HG03521 (cell line): ENCODE data around the gene RALA.

Experiments used
- ATAC-seq: cut with Tn5 transposase; IDR thresholded peaks from one replicate; pipeline ENCODE4 v1.9.1; 2021; ENCODE audit warnings: mild to moderate bottlenecking, moderate library complexity; ENCODE audit not compliant: unreplicated experiment

RALA gene

DNA sequence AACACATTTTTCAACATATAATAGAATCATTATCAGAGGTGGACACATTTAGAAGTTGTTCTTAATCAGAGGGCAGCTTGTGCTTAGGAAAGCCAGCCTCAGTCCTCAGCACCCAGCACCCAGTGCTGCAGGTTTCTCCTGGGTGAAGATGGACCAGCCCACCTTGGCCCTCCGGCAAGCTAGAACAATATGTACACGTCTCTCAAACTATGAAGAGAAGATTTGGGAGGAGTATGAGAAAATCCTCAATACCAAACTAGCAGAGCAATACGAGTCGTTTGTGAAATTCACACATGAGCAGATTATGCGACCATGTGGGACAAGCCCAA is 13.5 kb upstream of the RALA start:
- no peak for ATAC-seq

DNA sequence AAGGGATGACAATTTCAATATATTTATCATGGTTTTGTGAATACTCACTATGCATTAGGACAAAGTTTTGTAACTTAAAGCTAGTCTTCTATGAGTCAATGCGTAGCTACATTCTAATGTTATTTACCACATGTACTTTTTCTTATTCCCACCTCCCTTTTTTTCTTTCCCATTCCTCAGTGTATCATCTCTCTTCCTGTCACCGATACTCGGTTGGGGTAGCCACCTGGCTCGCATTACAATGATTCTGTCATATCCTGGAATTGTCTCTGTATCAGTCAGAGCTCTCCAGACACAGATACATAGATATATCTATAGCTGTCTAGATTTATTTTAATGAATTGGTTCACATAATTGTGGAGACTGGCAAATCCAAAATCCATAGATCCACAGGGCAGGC is 9.8 kb upstream of the RALA start:
- ATAC-seq, result no peak

DNA sequence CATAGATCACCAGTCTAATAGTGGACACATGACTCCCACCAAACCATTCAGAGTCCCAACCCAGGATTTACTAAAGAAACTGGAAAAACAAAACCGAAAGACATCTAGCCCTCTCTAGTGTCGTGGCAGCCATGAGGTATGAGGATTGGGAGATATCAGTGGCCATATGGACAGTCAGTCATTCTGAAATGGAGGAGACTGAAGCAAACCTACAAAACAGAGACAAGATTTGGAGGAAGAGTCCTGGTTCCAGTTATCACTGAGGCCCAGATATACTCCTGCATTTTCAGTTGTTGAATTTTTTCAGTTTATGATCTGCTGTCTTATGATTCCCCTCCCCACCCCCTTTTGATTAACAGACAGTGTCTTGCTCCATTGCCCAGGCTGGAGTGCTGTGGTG is 9.1 kb upstream of the RALA start:
- no peak for ATAC-seq

DNA sequence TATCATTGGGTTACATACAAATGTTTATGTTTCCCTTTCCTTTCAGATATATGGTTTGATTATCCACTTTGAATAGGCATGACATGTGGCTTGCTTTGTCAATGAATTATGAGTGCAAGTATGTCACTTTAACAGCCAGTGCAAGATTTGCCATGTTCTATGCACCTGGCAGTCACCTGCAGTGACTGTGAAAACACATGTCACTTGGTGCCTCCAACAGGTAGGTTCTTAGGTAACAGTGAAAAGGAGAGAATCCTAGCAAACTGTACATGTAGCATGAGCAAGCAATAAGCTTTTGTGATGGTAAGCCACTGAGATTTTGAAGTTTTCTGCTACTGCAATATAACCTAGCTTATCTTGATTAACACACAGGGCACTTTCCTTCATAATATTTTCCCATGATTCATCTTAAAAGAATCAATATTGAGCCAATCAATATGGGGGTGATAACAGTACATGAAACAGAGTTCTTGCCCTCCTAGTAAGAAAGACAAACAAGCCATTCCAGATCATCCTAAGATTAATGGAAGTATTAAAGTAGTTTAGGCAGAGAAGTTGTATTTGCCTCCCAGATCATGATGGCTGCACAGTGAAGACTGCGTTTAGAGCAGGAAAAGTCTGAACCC is 7.9 kb upstream of the RALA start:
- no peak for ATAC-seq

DNA sequence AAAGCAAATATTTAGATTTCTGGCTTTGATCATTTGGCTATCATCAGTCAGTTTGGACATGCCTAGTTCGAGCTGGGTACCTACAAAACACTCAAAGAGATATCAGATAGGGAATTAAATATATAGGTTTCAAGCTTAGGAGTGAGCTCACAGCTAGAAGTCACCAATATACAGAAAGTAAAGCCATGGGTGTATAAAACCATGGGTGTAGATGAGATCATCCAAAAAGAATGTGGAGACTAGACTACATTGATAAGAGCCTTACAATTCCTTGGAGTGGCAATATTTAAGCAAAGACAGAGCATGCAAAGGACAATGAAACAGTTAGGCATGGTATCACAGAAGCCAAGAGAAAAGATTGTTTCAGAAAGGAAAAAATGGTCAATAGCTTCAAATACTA is 7.2 kb upstream of the RALA start:
- ATAC-seq, result no peak

DNA sequence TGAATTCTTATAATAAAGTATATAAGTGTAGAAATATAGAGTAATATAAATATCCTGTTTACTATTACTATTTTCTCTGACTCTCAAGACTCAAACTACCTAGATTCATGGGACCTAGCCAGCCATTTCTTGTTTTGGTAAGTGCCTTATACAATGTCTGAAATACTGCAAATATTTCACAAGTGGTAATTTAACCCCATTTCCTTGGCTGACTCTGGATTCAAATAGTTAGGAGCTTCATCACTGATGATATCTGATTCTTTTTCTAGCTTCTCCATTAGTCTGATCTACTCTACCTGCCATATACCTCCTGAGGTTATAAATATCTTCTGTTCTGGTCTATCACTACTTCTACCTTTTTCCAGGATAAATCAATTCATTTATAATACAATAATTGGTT is 6.4 kb upstream of the RALA start:
- no peak for ATAC-seq

DNA sequence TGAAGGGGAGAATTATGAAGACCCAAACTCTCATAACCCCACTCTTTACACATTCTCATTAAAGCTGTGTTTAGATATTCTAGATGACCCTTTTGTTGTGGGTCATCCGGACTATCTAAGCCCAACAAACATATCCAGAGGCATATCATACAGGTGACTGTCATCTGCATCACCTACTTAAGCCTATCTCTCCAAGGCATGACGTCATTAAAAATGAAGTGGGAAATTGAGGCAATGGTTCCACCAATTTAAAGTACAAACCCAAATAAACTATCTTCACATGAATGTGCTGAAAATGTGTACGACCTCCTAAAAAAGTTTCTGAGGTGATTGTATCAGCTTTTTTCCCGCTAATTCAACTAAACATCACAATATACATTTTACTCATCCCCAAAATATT is 4.5 kb upstream of the RALA start:
- no peak for ATAC-seq

DNA sequence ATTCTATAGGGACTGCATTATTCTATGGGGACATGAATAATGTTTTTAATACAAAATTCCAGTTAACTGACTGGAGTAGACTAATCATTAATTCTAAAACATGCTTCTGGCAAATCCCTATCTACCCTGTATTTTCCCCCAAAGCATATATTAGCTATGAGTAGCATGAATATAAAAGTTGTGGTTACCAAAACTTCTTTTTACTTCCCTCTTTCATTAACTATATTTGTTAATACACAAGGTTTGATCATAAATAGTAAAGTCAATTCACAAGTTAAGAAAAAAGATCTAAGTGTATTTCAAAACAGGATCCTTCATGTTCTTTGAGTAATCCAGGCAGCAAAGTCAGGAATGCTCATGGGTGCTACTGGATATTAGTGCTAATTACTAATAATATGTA is 2.9 kb upstream of the RALA start:
- ATAC-seq, result no peak

DNA sequence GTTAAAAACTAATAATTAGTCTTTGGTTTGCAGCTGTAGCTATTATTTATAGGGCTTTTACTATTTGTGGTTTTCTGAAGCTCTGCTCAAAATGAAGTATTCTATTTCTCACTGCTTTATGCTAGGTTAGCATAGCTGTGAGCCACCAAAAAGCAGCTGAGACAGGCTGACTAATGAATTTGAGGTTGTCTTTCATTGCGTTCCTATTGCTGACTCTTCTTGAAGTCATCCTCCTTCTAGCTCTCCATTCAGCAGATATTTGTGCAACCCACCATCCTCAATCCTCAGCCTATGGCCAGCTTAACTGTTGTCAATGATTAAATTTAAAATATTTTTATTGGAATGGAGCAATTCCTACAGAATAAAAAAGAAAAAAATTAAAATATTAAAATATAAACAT is 2.1 kb upstream of the RALA start:
- ATAC-seq, result no peak

DNA sequence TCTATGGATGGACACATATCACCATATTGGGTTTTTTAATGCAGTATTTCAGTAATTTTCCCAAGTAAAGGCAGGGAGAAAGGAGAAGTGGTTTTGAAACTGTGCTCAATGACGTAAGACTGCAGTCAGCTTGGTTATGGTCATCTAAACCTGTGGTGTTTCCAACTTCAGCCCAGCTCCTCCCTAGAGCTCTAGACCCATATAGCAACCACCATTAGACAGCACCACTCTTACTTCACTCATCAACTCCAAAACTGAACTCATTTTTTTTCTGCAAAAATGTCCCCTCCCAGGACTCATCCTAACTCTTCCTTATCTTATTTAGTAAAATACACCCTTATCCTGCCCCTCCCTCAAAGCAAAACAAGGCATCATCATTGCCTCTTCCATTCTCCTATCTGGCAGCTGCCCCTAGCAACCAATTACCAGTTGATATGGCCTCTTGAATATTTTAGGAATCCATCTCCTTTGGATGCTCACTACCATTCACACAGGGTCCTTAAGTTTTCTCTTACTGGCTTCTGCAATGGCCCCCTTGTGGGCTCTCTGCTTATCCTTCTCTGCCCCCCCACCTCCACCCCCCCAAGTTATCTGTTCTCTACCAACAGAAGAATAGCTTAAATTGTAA is 1.5 kb upstream of the RALA start:
- no peak for ATAC-seq

DNA sequence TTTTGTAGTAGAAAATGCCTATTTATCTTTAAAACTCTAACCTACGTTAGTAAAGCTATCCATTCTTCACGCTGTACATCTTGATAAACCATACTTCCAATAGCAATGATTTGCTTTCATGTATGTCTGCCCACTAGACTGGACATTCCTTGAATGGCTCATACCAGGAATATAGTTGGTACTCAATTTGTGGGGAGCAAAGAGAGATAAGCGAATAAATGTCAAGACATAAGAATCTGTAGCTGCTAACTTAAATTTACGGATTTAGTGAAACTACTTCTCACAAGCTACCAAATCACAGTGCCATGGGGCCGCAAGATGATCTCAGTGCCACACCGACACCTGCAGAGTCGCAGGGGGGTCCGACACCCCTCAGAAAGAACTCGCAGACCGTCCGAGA is 763 bp upstream of the RALA start:
- ATAC-seq, result no peak

DNA sequence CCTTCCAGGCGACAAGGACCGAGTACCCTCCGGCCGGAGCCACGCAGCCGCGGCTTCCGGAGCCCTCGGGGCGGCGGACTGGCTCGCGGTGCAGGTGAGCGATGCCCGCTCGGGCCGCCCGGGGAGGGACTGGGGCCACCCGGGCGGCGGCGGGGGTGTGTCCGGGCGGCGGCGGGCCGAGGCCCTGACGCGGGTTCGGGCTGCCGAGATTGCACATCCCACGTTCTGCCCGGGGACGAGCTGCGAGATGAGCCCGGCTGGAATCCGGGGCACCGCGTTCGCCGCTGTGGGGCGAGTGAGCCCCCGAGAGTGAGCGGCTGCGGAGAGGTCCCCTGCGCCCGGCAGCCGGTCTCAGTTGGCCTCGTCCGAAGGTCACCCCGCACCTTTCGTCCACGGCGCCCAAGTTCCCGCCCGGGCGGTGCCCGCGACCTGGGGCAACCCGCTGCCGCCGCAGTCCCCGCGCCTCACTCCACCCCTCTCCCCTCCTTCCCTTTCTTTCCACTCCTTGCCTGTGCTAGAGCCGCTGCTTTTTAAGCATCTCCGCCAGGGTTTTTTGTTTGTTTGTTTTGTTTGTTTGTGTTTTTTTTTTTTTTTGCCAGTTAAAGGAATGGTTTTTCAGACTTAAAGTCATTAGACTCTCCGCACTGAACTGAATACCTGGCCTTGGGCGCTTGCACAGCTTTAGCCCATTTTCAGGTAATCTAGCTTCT is 515 bp downstream of the RALA start:
- ATAC-seq, result peak; percentile 46

DNA sequence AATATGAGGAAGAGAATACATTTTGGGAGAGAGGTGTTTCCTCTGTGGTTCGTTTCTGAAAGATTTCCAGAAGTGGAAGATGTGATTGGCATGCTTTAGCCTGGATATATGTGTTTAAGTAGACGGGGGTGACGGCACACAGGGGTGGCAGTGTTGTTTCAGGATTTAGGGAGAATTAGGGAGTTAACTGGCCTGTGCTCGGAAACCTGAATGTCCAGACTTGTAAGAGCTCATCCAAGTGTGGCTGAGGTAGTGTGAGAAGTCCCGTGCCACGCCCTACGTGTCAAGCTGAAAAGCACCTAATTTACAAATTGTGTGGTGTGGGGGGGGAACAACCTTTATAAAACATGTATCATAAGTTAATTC is 1.1 kb downstream of the RALA start:
- ATAC-seq, result no peak

DNA sequence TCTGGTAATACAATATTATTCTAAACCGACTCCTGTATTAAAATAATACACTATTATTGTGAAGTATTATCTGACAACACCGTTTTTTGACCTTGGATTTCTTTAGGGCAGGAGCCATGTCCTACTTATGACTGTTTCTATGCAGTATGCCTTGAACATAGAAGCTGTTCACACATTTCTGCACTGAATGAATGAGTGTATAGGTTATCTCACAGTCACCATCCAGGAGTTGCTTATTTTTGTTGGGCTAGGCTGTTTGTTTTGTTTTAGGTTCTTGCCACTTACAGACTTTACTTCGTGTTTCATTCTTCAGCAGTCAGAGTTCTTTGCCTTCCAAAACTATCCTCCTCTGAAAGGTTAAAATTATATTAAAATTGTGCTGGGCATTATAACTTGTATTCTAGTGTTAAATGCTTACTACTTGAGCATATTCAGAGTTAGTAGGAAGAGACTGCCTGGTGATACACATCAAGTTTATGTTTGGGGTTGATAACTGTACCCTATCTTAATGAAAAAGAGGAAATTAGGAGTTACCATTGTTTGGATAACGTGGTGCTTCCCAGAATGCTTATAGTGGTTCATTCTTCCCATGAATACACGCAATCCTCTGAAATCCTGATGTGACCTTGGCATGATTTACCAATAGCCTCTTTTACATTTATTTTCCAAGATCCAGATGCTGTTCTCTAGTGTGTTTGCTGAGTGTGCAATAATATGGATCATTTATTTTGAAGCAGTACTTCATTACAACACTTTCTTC is 1.7 kb downstream of the RALA start:
- ATAC-seq, result no peak

DNA sequence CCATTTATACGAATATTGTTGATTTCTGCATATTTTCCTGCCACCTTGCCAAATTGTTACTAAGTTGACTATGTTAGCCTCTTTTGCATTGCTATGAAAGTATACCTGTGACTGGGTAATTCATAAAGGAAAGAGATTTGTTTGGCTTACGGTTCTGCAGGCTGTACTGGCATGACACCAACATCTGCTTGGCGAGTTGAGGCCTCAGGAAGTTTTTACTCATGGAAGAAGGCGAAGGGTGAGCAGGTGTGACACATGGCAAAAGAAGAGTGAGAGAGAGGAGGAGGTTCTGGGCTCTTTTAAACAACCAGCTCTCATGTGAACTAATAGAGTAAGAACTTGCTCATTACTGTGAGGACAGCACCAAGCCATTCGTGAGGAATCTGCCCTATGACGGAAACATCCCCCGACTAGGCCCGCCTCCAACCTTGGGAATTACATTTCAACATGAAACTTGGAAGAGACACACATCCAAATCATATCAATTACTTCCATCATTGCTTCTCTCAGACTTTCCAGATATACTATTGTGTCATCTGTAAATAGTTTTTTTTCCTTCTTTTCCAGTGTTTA is 8.4 kb downstream of the RALA start:
- no peak for ATAC-seq

DNA sequence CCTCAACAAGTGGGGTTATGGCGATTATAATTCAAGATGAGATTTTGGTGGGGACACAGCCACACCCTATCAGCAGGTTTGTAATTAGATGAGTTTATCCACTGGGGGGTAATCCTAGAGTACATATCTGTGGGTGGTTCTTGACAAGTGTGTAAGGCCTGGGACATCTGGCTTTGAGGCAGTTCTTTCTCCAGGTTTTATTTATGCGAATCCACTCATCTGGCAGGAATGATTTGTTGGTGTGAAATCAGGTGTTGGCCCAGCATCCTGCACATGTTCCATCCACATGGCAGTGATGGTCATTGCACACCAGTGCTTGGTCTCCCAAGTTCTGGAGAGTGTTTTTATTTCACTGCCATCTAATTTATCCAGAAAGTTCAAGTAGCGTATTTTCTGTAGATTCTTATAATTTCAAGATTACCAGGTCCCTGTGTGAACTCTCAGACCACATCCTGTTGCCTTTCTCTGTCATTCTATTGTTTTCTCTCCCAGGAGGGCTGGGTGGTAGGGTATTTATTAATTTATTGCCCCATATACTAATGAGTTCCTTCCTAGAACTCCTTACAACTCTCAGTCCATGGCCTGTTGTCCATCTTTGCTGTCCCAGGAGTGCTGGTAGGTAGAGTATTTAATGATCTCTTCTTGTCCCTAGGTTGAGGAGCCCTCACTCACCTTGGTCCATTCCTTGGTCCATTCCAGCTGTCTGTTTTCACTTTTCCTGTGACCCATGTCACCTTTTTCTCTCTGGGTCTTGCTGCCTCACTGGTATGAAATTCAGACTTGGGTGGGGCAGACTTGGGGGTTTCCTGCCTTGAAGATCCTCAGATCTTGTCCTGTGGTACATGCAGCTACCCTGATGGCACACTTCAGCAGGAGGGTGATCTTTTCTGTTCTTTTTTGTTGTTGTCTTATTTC is 10.4 kb downstream of the RALA start:
- ATAC-seq, result no peak

DNA sequence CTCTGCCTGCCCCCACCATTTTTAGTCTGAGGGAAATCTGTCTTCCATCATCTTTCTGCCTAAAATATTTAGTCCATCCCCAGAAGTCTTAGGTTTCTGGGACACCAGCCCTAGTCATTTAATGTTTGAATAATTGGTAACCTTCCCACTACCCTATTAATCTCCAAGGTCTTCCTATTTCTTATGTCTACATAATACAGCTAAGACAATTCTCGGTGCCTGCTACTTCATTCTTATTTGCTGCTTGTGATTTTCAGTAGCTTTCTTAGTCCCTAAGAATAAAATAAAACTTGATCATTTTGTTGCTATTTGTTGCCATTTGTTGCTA is 11.1 kb downstream of the RALA start:
- no peak for ATAC-seq

DNA sequence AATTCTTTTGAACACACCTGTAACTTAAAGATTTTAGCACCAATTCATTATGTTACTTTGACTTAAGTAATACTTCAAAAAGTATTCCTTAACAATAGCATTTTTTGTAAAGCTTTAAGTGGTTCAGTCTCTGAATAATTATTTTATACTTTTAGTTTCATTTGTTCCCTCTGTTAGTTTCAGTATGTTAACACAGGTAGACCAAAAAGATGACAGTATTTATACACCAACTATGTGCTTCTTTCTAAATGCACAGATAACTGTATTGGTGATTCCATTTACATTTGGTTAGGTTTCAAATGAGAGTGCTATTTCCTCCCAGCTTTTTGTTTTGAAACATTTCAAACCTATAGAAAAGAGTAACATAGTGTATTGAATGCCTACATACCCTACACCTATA is 14.0 kb downstream of the RALA start:
- no peak for ATAC-seq

DNA sequence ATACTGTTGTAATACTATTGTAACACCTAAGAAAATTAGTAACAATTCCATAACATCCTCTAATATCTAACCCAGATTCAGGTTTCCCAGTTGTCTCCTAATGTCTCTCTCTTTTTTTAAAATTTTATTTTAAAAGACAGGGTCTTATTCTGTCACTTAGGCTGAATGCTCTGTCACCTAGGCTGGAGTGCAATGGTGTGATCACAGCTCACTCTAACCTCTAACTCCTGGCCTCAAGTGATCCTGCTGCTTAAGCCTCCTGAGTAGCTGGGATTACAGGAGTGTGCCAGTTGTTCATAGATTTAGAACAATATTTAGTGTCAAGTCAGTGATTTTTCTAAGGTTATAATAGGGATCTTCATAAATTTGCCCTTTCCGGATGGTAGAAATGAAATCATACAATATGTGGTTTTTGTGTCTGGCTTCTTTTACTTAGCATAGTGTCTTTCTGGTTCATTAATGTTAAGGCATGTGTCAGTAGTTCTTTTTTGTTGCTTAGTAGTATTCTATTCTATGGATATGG is 14.7 kb downstream of the RALA start:
- no peak for ATAC-seq

DNA sequence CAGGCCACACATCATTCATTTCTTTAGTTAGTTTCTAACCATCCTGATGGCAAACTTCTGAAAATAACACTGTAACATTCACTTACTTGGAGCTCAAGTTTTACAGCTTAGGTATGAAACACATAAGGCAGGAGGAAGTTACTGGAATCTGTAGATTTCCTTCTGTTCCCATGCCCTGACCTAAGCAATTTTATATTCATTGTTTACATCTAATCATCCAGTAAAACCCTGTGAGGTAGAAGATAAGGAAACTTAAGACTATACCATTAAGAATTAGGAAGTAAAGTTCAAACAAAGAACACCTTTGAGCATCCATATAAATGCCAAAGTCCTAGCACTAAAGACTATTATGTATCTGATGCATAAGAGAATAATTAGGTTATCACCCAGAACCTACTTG is 19.5 kb downstream of the RALA start:
- ATAC-seq, result no peak

DNA sequence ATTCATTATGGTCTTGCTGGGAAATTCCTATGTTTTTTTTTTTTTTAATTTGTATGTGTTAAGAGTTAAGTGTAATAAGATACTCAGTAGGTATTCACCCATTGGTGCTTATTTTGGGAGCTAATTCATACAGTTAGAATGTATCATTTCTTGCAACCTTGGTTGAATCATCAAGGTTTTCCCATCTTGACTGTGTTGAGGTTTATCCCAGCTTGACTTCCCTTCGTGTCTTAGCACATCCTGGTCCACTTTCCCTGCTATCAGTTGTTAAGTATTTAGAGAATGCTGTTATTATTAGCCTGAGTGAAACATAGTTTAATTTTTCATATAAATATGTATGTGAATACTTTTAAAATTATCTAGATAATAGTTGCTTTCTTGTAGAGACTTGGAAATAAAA is 20.8 kb downstream of the RALA start:
- ATAC-seq, result no peak
